Endothelial cell of umbilical vein (primary cell): Measurements from ENCODE around the gene POTEG. TPM values are rescaled to one million over a fixed set of nuclear protein-coding genes. Genes with fewer than 3 reads are reported as not detected.
"Not testable (repeated sequence)": the region's sequence is repeated elsewhere in the genome, so short reads cannot be mapped to it uniquely, and the experiment has no call there.

Source experiments
- BruUV-seq: library from RNA; stranded (reverse); fragments of 400-500 nt; replicated peaks from 2 replicates; lab custom pipeline; 2021; lab: Mats Ljungman, UMichigan
- CTCF ChIA-PET: fragments of 300-600, 350-600 bp; sonication (Branson Sonifier 250); formaldehyde crosslinking; loops from one replicate; lab custom pipeline; 2021; ENCODE audit warnings: antibody characterized with exemption, inconsistent platforms; lab: Charles Lee
- POLR2A ChIA-PET: fragments of 300-600, 350-600 bp; sonication (Branson Sonifier 250); formaldehyde crosslinking; loops from one replicate; lab custom pipeline; 2021; ENCODE audit warnings: antibody characterized with exemption, inconsistent platforms; lab: Charles Lee
- DNase-seq: peaks from one replicate; pipeline ENCODE4 v3.0.0-alpha.2; 2011; ENCODE audit warnings: low read depth, low spot score
- FAIRE-seq: peaks from 2 replicates; lab custom pipeline; 2011; peaks lifted over from hg19 to GRCh38; lab: Jason Lieb, UNC
- H2AFZ ChIP-seq: 2 replicates; pipeline ENCODE4 v1.6.0; 2012; ENCODE audit warnings: low read depth, low read length, control low read depth, inconsistent platforms
- H3K27ac ChIP-seq: 2 replicates; pipeline ENCODE4 v1.5.1; 2011; ENCODE audit warnings: low read depth, mild to moderate bottlenecking, control low read depth, low read length, moderate library complexity; ENCODE audit not compliant: insufficient read depth
- H3K27me3 ChIP-seq, 2 experiments: 2 replicates each; pipeline versions ENCODE4 v1.6.0 to v1.6.1; 2011; ENCODE audit warnings: low read length in 2 of 2, mixed read lengths in 1 of 2; ENCODE audit not compliant: control insufficient read depth in 2 of 2, insufficient read depth in 2 of 2
- H3K36me3 ChIP-seq, 2 experiments: 2 replicates in 1 of 2; 3 replicates in 1 of 2; pipeline ENCODE4 v1.5.1; 2011; ENCODE audit warnings: low read length in 2 of 2, mild to moderate bottlenecking in 1 of 2, moderate library complexity in 1 of 2; ENCODE audit not compliant: control insufficient read depth in 2 of 2, insufficient read depth in 2 of 2; ENCODE audit errors: extremely low read depth in 1 of 2
- H3K4me1 ChIP-seq: 3 replicates; pipeline ENCODE4 v1.5.1; 2011; ENCODE audit warnings: mild to moderate bottlenecking, low read length; ENCODE audit not compliant: control insufficient read depth, insufficient read depth; ENCODE audit errors: extremely low read depth
- H3K4me2 ChIP-seq: 2 replicates; pipeline ENCODE4 v1.6.1; 2011; ENCODE audit warnings: low read length, control low read depth, mixed read lengths; ENCODE audit not compliant: insufficient read depth
- H3K4me3 ChIP-seq, 3 experiments: fragments of 200-600 bp in 1 of 3; sonication (generic), shearing (Covaris generic) in 1 of 3; replicated peaks in 1 of 3; 2 replicates each; pipeline ENCODE4 v1.5.1; 2011 to 2016; ENCODE audit warnings: control low read depth in 3 of 3, low read length in 3 of 3, mild to moderate bottlenecking in 2 of 3, inconsistent platforms in 1 of 3, low read depth in 1 of 3, moderate library complexity in 1 of 3; ENCODE audit not compliant: insufficient read depth in 1 of 3
- H3K79me2 ChIP-seq: 2 replicates; pipeline ENCODE4 v1.6.0; 2012; ENCODE audit warnings: low read length, inconsistent platforms; ENCODE audit not compliant: control insufficient read depth, insufficient read depth
- H3K9ac ChIP-seq: replicated peaks from 2 replicates; pipeline ENCODE3; 2011; ENCODE audit warnings: low read length, control low read depth; ENCODE audit not compliant: insufficient read depth; ENCODE audit errors: extremely low read depth
- H3K9me1 ChIP-seq: replicated peaks from 3 replicates; pipeline ENCODE4 v1.6.0; 2011; ENCODE audit warnings: mild to moderate bottlenecking, low read length; ENCODE audit not compliant: control insufficient read depth, insufficient read depth; ENCODE audit errors: extremely low read depth
- H3K9me3 ChIP-seq: replicated peaks from 2 replicates; pipeline ENCODE4 v1.5.1; 2012; ENCODE audit warnings: low read length, inconsistent platforms; ENCODE audit not compliant: control insufficient read depth, insufficient read depth
- H4K20me1 ChIP-seq: replicated peaks from 2 replicates; pipeline ENCODE3; 2011; ENCODE audit warnings: mild to moderate bottlenecking, low read length; ENCODE audit not compliant: control insufficient read depth, insufficient read depth; ENCODE audit errors: extremely low read depth
- dilution Hi-C: fragments of 300-500 bp; cut with MboI; formaldehyde crosslinking; loops from one replicate; pipeline ENCODE4 v1.15.0; 2019; ENCODE audit warnings: low sequenced_read_pairs; ENCODE audit not compliant: extremely low pct_ligation_motif_present
- intact Hi-C: fragments of 100-400 bp; cut with micrococcal nuclease; formaldehyde crosslinking; loops from one replicate; pipeline ENCODE4 v1.10.0; 2022
- polyA plus RNA-seq, 4 experiments: library from polyadenylated mRNA; depleted of rRNA in 3 of 4; stranded (reverse) in 3 of 4; unstranded in 1 of 4; fragments of >200 nt; gene quantifications; 2 replicates each; pipeline versions ENCODE4 v1.2.1 to v1.2.3, GENCODE V29; 2011 to 2012; ENCODE audit warnings: missing spikeins in 1 of 4
- total RNA-seq: library from RNA; stranded (reverse); gene quantifications from 2 replicates; pipeline ENCODE4 v1.2.3, GENCODE V29; 2021

Gene POTEG
- total and polyA plus RNA-seq, 2 donors (not counting 3 experiments of a cell fraction or from before 2014, with no cell fraction given): not detected

DNA sequence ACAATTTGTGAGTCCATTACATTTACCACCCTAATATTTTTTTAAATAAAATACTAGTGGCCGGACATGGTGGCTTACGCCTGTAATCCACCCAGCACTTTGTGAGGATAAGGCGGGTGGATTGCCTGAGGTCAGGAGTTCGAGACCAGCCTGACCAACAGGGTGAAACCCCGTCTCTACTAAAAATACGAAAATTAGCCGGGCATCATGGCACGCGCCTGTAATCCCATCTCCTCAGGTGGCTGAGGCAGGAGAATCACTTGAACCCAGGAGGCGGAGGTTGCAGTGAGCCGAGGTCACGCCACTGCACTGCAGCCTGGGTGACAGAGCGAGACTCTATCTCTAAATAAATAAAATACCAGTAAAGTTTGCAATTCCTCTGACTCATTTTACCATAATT is 25.6 kb downstream of the POTEG start:
- H3K27me3 ChIP-seq, H3K9me3 ChIP-seq, H3K4me1 ChIP-seq, DNase-seq, H3K79me2 ChIP-seq, H3K27ac ChIP-seq, H2AFZ ChIP-seq, H3K4me3 ChIP-seq, H4K20me1 ChIP-seq, POLR2A ChIA-PET, intact Hi-C loops, H3K4me2 ChIP-seq, BruUV-seq, H3K9me1 ChIP-seq, dilution Hi-C loops, H3K9ac ChIP-seq, H3K36me3 ChIP-seq, CTCF ChIA-PET, FAIRE-seq: not testable (repeated sequence)

DNA sequence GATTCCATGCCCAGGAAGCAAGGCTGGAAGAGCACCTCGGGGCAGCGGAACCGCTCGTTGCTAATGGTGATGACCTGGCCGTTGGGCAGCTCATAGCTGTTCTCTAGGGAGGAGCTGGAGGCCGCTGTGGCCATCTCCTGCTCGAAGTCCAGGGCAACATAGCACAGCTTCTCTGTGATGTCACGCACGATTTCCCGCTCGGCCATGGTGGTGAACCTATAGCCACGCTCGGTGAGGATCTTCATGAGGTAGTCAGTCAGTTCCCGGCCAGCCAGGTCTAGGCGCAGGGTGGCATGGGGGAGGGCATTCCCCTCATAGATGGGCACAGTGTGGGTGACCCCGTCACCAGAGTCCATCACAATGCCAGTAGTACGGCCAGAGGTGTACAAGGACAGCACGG is 32.0 kb downstream of the POTEG start:
- POLR2A ChIA-PET, H3K79me2 ChIP-seq, H4K20me1 ChIP-seq, H3K9ac ChIP-seq, H2AFZ ChIP-seq, intact Hi-C loops, H3K9me3 ChIP-seq, H3K4me3 ChIP-seq, H3K27me3 ChIP-seq, H3K4me2 ChIP-seq, H3K36me3 ChIP-seq, H3K4me1 ChIP-seq, BruUV-seq, FAIRE-seq, DNase-seq, dilution Hi-C loops, CTCF ChIA-PET, H3K27ac ChIP-seq, H3K9me1 ChIP-seq: not testable (repeated sequence)

DNA sequence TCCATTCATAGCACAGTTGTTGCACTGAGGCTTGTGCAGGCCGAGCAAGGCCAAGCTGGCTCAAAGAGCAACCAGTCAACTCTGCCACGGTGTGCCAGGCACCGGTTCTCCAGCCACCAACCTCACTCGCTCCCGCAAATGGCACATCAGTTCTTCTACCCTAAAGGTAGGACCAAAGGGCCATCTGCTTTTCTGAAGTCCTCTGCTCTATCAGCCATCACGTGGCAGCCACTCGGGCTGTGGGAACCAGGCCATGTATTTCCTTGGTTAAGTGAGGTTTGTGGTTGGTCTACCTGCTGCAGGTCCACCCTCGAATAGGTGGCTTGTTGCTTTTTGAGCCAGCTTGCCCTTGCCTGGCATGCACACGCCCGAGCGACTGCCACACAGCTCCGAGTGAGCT is 39.4 kb downstream of the POTEG start:
- H3K4me3 ChIP-seq, POLR2A ChIA-PET, H3K9ac ChIP-seq, H3K4me2 ChIP-seq, H2AFZ ChIP-seq, H4K20me1 ChIP-seq, H3K27ac ChIP-seq, dilution Hi-C loops, CTCF ChIA-PET, FAIRE-seq, H3K9me3 ChIP-seq, H3K79me2 ChIP-seq, H3K36me3 ChIP-seq, DNase-seq, H3K27me3 ChIP-seq, H3K9me1 ChIP-seq, intact Hi-C loops, H3K4me1 ChIP-seq, BruUV-seq: not testable (repeated sequence)

DNA sequence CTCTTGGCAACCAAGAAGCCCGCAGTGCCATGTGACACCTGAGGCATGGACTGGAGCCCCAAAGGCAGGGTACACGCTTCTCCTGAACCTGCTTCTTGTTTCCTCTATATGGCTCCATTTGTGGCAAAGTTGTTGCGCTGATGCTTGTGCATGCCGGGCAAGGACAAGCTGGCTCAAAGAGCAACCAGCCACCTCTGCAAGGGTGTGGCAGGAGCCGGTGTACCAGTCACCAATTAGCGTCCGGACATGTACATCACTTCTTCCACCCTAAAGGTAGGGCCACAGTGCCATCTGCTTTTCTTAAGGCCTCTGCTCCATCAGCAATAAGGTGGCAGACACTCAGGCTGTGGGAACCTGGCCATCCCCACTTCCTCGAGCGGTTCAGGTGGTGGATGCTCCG is 43.9 kb downstream of the POTEG start:
- H3K4me2 ChIP-seq, H3K36me3 ChIP-seq, H3K27me3 ChIP-seq, H3K9me3 ChIP-seq, H3K9me1 ChIP-seq, intact Hi-C loops, H3K9ac ChIP-seq, H3K4me1 ChIP-seq, H2AFZ ChIP-seq, H3K27ac ChIP-seq, DNase-seq, H3K79me2 ChIP-seq, FAIRE-seq, H4K20me1 ChIP-seq, CTCF ChIA-PET, BruUV-seq, H3K4me3 ChIP-seq, POLR2A ChIA-PET, dilution Hi-C loops: not testable (repeated sequence)
